Measurements from ENCODE around the gene SFRP5.

- TF ChIP-seq CTCF (IDR thresholded peaks at IDR 0.05): no peak
- TF ChIP-seq POLR2AphosphoS5 (IDR thresholded peaks at IDR 0.05; ENCODE audit: insufficient read depth in 1 of 2, low read depth in 1 of 2): no peak
Measured at GRCh38 chr10:97811958-97812357, 40.2 kb upstream of the SFRP5 start.

All from vagina (tissue), 2 donors.